Ectodermal cell (in vitro differentiated cells): ENCODE data around the gene OTUD3.
"Not testable (repeated sequence)": the region's sequence is repeated elsewhere in the genome, so short reads cannot be mapped to it uniquely, and the experiment has no call there.

Experiments used
- H3K27ac ChIP-seq: 2 replicates; pipeline ENCODE4 v1.7.0; 2013; ENCODE audit warnings: mild to moderate bottlenecking, low read depth, low read length; ENCODE audit not compliant: insufficient read depth, poor library complexity, severe bottlenecking
- H3K27me3 ChIP-seq: 2 replicates; pipeline ENCODE4 v1.7.0; 2013; ENCODE audit warnings: mild to moderate bottlenecking, low read length; ENCODE audit not compliant: insufficient read depth, control insufficient read depth, poor library complexity, severe bottlenecking
- H3K36me3 ChIP-seq: one replicate; pipeline ENCODE4 v1.7.0; 2013; ENCODE audit warnings: low read length; ENCODE audit not compliant: control insufficient read depth, insufficient read depth
- H3K4me1 ChIP-seq: one replicate; pipeline ENCODE4 v1.7.0; 2013; ENCODE audit warnings: low read length; ENCODE audit not compliant: control insufficient read depth, insufficient read depth
- H3K4me3 ChIP-seq: 2 replicates; pipeline ENCODE4 v1.7.0; 2013; ENCODE audit warnings: low read depth, low read length, control low read depth; ENCODE audit not compliant: insufficient read depth
- H3K9me3 ChIP-seq: 2 replicates; pipeline ENCODE4 v1.7.0; 2013; ENCODE audit warnings: mild to moderate bottlenecking, low read length, moderate library complexity; ENCODE audit not compliant: control insufficient read depth
- whole genome bisulfite sequencing, 2 experiments: methylation state at CpG; one replicate each; pipeline ENCODE4 v1.1.7; 2013; ENCODE audit warnings: missing lambda C conversion rate in 2 of 2; 5-methylcytosine and 5-hydroxymethylcytosine counted together

The OTUD3 gene

DNA sequence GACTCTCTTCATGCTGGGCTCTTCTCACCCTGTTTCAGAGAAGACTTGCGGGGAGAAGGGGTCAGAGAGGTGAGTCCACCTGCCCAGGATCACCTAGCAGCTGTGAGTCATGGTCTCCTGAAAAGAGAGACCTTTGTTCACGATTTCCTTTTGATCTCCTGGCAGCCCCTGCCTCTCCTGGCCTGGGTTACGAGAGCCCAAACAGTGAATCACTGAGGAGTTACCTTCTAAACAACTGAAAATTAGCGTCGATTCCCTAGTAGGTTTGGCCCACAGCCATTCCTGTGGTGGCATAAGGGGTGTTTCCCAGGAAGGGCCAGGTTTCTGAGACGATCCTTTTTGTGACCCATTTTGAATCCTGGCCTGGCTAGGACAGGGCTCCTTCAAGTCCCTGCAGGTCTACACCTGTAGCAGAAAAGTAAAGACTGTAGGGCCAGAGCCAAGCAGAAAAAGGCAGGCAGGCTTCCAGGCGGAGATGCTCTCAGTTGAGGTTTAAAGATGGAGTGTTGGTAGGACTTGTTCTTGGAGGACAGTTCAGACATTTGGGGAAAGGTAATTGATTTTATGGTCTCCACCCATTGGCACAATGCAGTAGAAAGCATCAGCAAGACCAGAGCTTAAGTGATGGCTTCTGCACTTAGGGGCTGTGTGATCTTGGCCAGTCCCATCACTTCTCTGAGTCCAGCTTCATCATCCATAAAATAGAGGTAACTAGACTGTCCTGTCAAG is 43.3 kb downstream of the OTUD3 start:
- H3K36me3 ChIP-seq = no peaks in the 10 kb centered on the region
- no peaks in the 10 kb centered on the region for H3K9me3 ChIP-seq
- H3K27ac ChIP-seq = no peak overlapping the region
- peaks cover 4% of the 10 kb centered on the region for H3K4me1 ChIP-seq
- 90 to 93% methylated on average over 7 of the region's 7 CpGs for WGBS, 2 experiments
- H3K4me3 ChIP-seq = no peak overlapping the region
- H3K27me3 ChIP-seq = no peaks in the 10 kb centered on the region

- WGBS, 2 experiments = 71 to 83% methylated on average over 8 of the region's 8 CpGs
- no peak overlapping the region for H3K27ac ChIP-seq
These were observed 44.3 kb downstream of the OTUD3 start for GRCh38 chr1:19926296-19927129.

DNA sequence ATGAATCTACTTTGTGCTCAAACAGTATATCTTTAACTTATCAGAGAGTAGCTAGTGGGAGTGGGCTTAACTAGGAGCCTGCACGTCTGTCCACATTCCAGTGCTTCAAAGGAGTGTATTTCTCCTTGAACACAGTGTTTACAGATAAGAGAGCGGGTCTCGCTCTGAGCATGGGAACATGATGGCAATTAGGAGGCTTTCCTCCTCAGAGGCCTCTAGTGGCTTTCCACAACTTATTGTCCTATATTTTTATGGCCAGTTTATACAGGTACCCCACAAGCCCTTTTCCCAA is 44.9 kb downstream of the OTUD3 start:
- H3K36me3 ChIP-seq = not testable (repeated sequence)

More at GRCh38 chr1:19926296-19927129, 44.3 kb downstream of the OTUD3 start:
- no peaks in the 10 kb centered on the region for H3K27me3 ChIP-seq
- no peak overlapping the region for H3K4me3 ChIP-seq
- H3K4me1 ChIP-seq = peaks cover 4% of the 10 kb centered on the region
- H3K36me3 ChIP-seq = no peaks in the 10 kb centered on the region
- H3K9me3 ChIP-seq = no peaks in the 10 kb centered on the region

GRCh38 chr1:19932866-19933265 is 50.7 kb downstream of the OTUD3 start:
- no peaks in the 10 kb centered on the region for H3K27me3 ChIP-seq
- 44 to 48% methylated on average over 1 of the region's 1 CpG for WGBS, 2 experiments
- H3K4me3 ChIP-seq = no peak overlapping the region
- no peaks in the 10 kb centered on the region for H3K9me3 ChIP-seq
- H3K27ac ChIP-seq = no peak overlapping the region
- H3K4me1 ChIP-seq = no peaks in the 10 kb centered on the region
- no peaks in the 10 kb centered on the region for H3K36me3 ChIP-seq

More for the DNA sequence above, 44.9 kb downstream of the OTUD3 start:
- 91 to 92% methylated on average over 3 of the region's 3 CpGs for WGBS, 2 experiments
- H3K27ac ChIP-seq, H3K4me3 ChIP-seq, H3K9me3 ChIP-seq, H3K27me3 ChIP-seq, H3K4me1 ChIP-seq: not testable (repeated sequence)

GRCh38 chr1:19934336-19934735 is 52.1 kb downstream of the OTUD3 start:
- no peak overlapping the region for H3K4me3 ChIP-seq
- H3K4me1 ChIP-seq = no peaks in the 10 kb centered on the region
- no peak overlapping the region for H3K27ac ChIP-seq
- 82 to 87% methylated on average over 7 of the region's 7 CpGs for WGBS, 2 experiments
- no peaks in the 10 kb centered on the region for H3K9me3 ChIP-seq
- H3K27me3 ChIP-seq = no peaks in the 10 kb centered on the region
- H3K36me3 ChIP-seq = no peaks in the 10 kb centered on the region

DNA sequence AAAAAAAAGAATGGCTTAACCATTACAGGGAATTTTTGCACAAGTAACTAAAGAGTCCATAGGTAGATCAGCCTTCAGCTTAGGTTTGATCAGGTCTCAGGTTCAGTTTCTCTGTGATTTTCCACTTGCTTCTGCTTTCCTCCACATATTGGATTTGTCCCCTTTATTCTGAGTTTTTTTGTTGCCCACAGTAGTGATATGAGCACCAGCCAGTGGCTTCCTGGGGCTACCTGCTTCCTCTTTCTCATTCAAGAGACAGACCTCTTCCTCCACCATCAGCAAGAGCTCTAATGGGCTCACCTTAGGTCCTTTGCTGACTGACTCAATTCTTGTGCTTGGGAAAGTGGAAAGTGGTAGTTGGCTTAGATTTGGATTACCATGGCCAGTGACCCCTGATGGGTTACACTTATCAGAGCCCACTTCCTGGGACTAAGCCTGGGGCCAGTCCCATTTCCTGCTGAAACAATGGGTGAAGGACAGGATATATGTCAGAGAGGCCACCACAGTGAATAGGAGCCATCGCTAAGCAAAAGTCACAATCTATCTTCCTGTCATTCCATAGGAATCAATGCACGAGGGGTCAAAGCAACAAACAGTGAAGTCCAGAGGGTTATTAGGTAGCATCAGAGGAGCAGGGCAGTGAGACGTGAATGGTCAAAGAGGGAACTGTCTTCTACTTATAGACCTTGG is 54.0 kb downstream of the OTUD3 start:
- no peak overlapping the region for H3K27ac ChIP-seq
- H3K9me3 ChIP-seq = no peaks in the 10 kb centered on the region
- H3K27me3 ChIP-seq = no peaks in the 10 kb centered on the region
- WGBS, 2 experiments = 84 to 91% methylated on average over 3 of the region's 3 CpGs
- H3K4me3 ChIP-seq = no peak overlapping the region
- H3K4me1 ChIP-seq = no peaks in the 10 kb centered on the region
- no peaks in the 10 kb centered on the region for H3K36me3 ChIP-seq

GRCh38 chr1:19938472-19938871 is 56.3 kb downstream of the OTUD3 start:
- Histone ChIP-seq H3K4me3 (no peak overlapping the region), H3K4me1 (no peaks in the 10 kb centered on the region), H3K27me3 (no peaks in the 10 kb centered on the region), H3K27ac (no peak overlapping the region), H3K9me3 (no peaks in the 10 kb centered on the region), H3K36me3 (no peaks in the 10 kb centered on the region)
- 89 to 98% methylated on average over 1 of the region's 1 CpG for WGBS, 2 experiments

DNA sequence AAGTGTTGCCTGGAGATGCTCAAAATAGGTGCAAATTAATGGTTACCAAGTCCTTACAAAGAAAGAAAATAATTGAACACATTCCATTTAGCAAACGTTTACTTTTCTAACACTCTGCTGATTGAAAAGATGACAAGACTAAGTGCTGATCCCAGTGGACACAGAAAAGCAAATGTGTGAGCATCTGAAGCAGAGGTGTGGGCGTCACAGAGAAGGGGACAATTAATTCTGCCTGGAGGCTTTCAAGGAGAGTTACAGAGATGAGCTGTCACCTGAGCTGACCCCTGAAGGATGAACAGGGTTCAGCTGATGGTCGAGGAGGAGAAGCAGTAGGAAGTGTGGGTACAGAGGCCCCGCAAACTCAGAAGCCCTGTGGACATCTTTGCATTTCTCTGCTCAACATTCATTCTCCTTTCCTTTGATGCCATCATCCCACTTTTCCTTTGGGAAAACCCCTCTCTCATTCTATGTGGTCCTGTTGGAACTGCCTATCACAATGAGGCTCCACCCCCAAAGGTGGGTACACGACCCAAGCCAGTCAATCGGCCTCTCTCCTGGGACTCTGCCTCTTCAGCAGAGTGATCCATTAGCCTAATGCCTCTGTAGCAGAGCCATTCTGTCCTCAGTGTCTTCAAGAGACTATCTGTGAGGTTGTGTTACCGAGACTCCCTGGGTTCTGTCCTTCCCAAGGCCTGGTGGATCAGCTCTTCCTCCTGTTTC is 58.5 kb downstream of the OTUD3 start:
- H3K27me3 ChIP-seq = no peaks in the 10 kb centered on the region
- 86 to 89% methylated on average over 7 of the region's 7 CpGs for WGBS, 2 experiments
- no peaks in the 10 kb centered on the region for H3K4me1 ChIP-seq
- H3K27ac ChIP-seq = no peak overlapping the region
- no peak overlapping the region for H3K4me3 ChIP-seq
- no peaks in the 10 kb centered on the region for H3K9me3 ChIP-seq
- H3K36me3 ChIP-seq = no peaks in the 10 kb centered on the region

DNA sequence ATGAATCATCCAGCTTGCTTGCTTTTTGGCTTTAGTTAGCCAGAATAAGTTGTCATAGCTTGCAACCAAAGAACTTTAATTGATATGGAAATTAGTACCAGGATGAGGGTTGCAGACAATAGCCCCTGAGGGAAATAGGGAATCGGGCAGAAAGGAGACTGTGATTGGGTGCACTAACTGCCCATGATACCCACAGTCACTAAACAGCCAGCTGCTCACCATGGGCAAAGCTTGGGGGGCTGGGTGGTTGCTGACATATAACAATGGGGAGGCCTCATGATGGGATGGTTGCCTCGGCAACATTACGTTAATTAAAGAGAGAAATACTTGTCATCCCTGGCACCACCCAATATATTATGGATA is 59.0 kb downstream of the OTUD3 start:
- 87 to 93% methylated on average over 3 of the region's 3 CpGs for WGBS, 2 experiments
- no peaks in the 10 kb centered on the region for H3K9me3 ChIP-seq
- H3K4me3 ChIP-seq = no peak overlapping the region
- no peak overlapping the region for H3K27ac ChIP-seq
- H3K36me3 ChIP-seq = no peaks in the 10 kb centered on the region
- H3K4me1 ChIP-seq = no peaks in the 10 kb centered on the region
- H3K27me3 ChIP-seq = no peaks in the 10 kb centered on the region

DNA sequence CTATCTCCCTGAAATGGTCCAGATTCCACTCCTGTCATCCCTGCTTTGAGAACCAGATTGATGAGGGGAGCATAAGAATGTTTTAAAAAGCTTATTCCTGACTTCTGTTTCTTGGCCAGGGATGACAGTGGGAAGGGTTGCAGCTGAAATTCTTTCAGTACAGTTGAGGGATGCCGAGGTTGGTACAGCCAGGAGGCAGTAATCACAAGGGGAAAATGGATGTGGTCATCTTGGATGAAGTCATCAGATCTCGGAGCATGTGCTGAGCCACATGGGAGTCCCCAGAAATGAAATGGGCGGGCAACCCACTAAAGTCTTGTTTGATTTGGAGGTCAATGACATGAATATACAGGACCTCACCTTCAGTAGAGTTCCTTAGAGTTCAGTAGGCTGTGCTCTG is 59.9 kb downstream of the OTUD3 start:
- WGBS, 2 experiments = 92 to 95% methylated on average over 3 of the region's 3 CpGs
- no peak overlapping the region for H3K27ac ChIP-seq
- no peaks in the 10 kb centered on the region for H3K4me1 ChIP-seq
- no peak overlapping the region for H3K4me3 ChIP-seq
- H3K9me3 ChIP-seq = no peaks in the 10 kb centered on the region
- H3K27me3 ChIP-seq = no peaks in the 10 kb centered on the region
- no peaks in the 10 kb centered on the region for H3K36me3 ChIP-seq
